Measurements from ENCODE around the gene MAST4. TPM values are rescaled to one million over a fixed set of nuclear protein-coding genes. Genes with fewer than 3 reads are reported as not detected.

The MAST4 gene
- total and polyA plus RNA-seq, 2 of the 8 experiments (the other 6 are each of a cell fraction or from before 2014, with no cell fraction given): 1.5 to 2.6 TPM

DNA sequence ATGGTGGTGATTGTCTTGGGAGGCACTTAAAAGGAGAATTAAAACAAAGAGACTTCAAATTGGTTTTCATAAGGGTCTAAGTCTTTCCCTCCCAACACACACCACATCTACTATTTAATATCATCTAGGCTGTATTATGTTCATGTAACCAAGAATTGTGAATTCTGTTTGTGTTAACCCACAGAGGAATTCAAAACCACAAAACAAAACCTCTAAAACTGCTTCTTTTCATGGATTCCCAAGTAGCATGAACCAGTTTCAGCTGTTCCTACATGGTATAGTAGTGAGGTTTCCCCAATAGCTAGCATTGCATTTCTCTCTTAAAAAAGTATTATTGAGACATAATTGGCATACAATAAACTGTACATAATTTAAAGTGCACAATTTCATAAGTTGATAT lies 316.6 kb downstream of the MAST4 start:
- H3K9ac ChIP-seq (replicated peaks in 1 of 4; ENCODE audit: extremely low read depth in 1 of 4, low read depth in 3 of 4, low read length in 3 of 4): no peak overlapping the region
- no peak overlapping the region for H3K4ac ChIP-seq (replicated peaks; ENCODE audit: insufficient read length, low read depth, low read length)
- no peak overlapping the region for H4K5ac ChIP-seq (ENCODE audit: insufficient read length, low read depth, low read length)
- no peaks in the 10 kb centered on the region for H3K79me2 ChIP-seq (ENCODE audit: control insufficient read depth in 1 of 2, insufficient read depth in 2 of 2, low read length in 2 of 2)
- no peaks in the 10 kb centered on the region for H3K36me3 ChIP-seq (ENCODE audit: control insufficient read depth in 2 of 4, insufficient read depth in 4 of 4, low read length in 3 of 4)
- H3K4me2 ChIP-seq (ENCODE audit: insufficient read depth in 1 of 2, low read depth in 2 of 2, low read length in 2 of 2): no peak overlapping the region
- peaks cover 3 to 7% (median 5%) of the 10 kb centered on the region in 4 experiments; a peak in 5 of 7 replicates for H3K27me3 ChIP-seq (replicated peaks in 1 of 4; ENCODE audit: control insufficient read depth in 3 of 4, extremely low read depth in 1 of 4, insufficient read depth in 3 of 4, low read length in 3 of 4)
- H3K56ac ChIP-seq (replicated peaks; ENCODE audit: insufficient read length, low read depth, low read length): no peak overlapping the region
- H2BK5ac ChIP-seq (ENCODE audit: low read depth, low read length): no peak overlapping the region
- ChIA-PET CTCF (ENCODE audit: partially characterized antibody) (no interaction called here), POLR2A (ENCODE audit: partially characterized antibody) (no interaction called here)
- no peak overlapping the region for H3K27ac ChIP-seq (ENCODE audit: low read depth, low read length)
- no peak overlapping the region for H2BK15ac ChIP-seq (ENCODE audit: low read length)
- no peak for DNase-seq (ENCODE audit: low read depth in 1 of 2, low spot score in 2 of 2)
- no peak overlapping the region for H2AK5ac ChIP-seq (ENCODE audit: low read depth, low read length)
- TF ChIP-seq RBBP5 (IDR thresholded peaks at IDR 0.05; ENCODE audit: borderline replicate concordance, low read depth, low read length) (no peak), RNF2 (IDR thresholded peaks at IDR 0.05; ENCODE audit: borderline replicate concordance, low read depth, low read length, missing control alignments, poor library complexity, severe bottlenecking) (no peak), RXRA (IDR thresholded peaks at IDR 0.05; ENCODE audit: insufficient read depth, low read depth, low read length) (no peak)
- no peak overlapping the region for H4K8ac ChIP-seq (ENCODE audit: extremely low read depth, insufficient read depth, low read length)
- H4K91ac ChIP-seq (replicated peaks; ENCODE audit: insufficient read length, low read length): no peak overlapping the region
- H2AFZ ChIP-seq (ENCODE audit: low read length): no peak overlapping the region
- no peak overlapping the region for H3K23ac ChIP-seq (ENCODE audit: insufficient read length)
- no peak overlapping the region for H2BK20ac ChIP-seq (ENCODE audit: low read length)
- H2BK12ac ChIP-seq (ENCODE audit: low read depth, low read length): no peak overlapping the region
- no peak overlapping the region for H3K4me3 ChIP-seq (ENCODE audit: extremely low read depth in 1 of 4, insufficient read depth in 2 of 4, low read depth in 3 of 4, low read length in 4 of 4)
- no peaks in the 10 kb centered on the region for H3K9me3 ChIP-seq (ENCODE audit: insufficient read depth in 2 of 2, low read depth in 1 of 2, low read length in 1 of 2)
- FAIRE-seq: no peak
- no peak overlapping the region for H3K14ac ChIP-seq (ENCODE audit: insufficient read length)
- H4K20me1 ChIP-seq (replicated peaks in 1 of 2; ENCODE audit: control insufficient read depth in 1 of 2, insufficient read depth in 2 of 2, low read length in 2 of 2): peaks cover 0 to 2% of the 10 kb centered on the region in 2 experiments
- H3K79me1 ChIP-seq (ENCODE audit: low read depth, low read length): no peaks in the 10 kb centered on the region
- no peak overlapping the region for H3K18ac ChIP-seq (ENCODE audit: extremely low read depth, low read length)
- H3K23me2 ChIP-seq (ENCODE audit: low read depth, low read length): no peaks in the 10 kb centered on the region
- H2BK120ac ChIP-seq (replicated peaks; ENCODE audit: low read depth, low read length): no peak overlapping the region
- H3K4me1 ChIP-seq (replicated peaks in 1 of 4; ENCODE audit: control insufficient read depth in 3 of 4, insufficient read depth in 4 of 4, low read length in 3 of 4): peaks cover 0 to 2% (median 0%) of the 10 kb centered on the region in 4 experiments; a peak in 1 of 7 replicates

Measured in H1 (cell line).